Hepatocyte (in vitro differentiated cells): ENCODE results near the gene COQ4. TPM values are rescaled to one million over a fixed set of nuclear protein-coding genes. Genes with fewer than 3 reads are reported as not detected.

ENCODE experiments used
- DNase-seq: peaks from one replicate; pipeline ENCODE4 v3.0.0-alpha.2; 2016; ENCODE audit warnings: low spot score
- H2AFZ ChIP-seq: fragments of 200-600 bp; sonication (generic); 2 replicates; pipeline ENCODE4 v1.6.0; 2016; ENCODE audit warnings: antibody characterized with exemption, mild to moderate bottlenecking
- H3K27ac ChIP-seq: fragments of 200-600 bp; sonication (generic); 2 replicates; pipeline ENCODE4 v1.5.1; 2016; ENCODE audit warnings: mild to moderate bottlenecking
- H3K27me3 ChIP-seq: fragments of 200-600 bp; sonication (generic); 2 replicates; pipeline ENCODE4 v1.6.1; 2016
- H3K36me3 ChIP-seq: fragments of 200-600 bp; sonication (generic); replicated peaks from 2 replicates; pipeline ENCODE4 v1.5.1; 2016; ENCODE audit warnings: low read depth; ENCODE audit not compliant: insufficient read depth
- H3K4me1 ChIP-seq: fragments of 200-600 bp; sonication (generic); 2 replicates; pipeline ENCODE4 v1.5.1; 2016; ENCODE audit warnings: mild to moderate bottlenecking, moderate library complexity; ENCODE audit not compliant: insufficient read depth
- H3K4me2 ChIP-seq: fragments of 200-600 bp; sonication (generic); 2 replicates; pipeline ENCODE4 v1.6.0; 2016
- H3K4me3 ChIP-seq: fragments of 200-600 bp; sonication (generic); 2 replicates; pipeline ENCODE4 v1.5.1; 2016; ENCODE audit warnings: mild to moderate bottlenecking
- H3K79me2 ChIP-seq: fragments of 200-600 bp; sonication (generic); 2 replicates; pipeline ENCODE4 v1.6.0; 2017; ENCODE audit warnings: mild to moderate bottlenecking
- H3K9me2 ChIP-seq: fragments of 200-600 bp; sonication (generic); replicated peaks from 2 replicates; pipeline ENCODE4 v1.6.0; 2017; ENCODE audit warnings: mild to moderate bottlenecking; ENCODE audit not compliant: insufficient read depth
- H3K9me3 ChIP-seq: fragments of 200-600 bp; sonication (generic); 2 replicates; pipeline ENCODE4 v1.5.1; 2016; ENCODE audit warnings: low read depth, mild to moderate bottlenecking
- H4K20me1 ChIP-seq: fragments of 200-600 bp; sonication (generic); 2 replicates; pipeline ENCODE4 v1.6.0; 2016; ENCODE audit warnings: mild to moderate bottlenecking; ENCODE audit not compliant: insufficient read depth, poor library complexity, severe bottlenecking
- EZH2 ChIP-seq: fragments of 200-600 bp; sonication (generic); IDR thresholded peaks from 2 replicates; pipeline ENCODE4 v1.6.1; 2016; ENCODE audit warnings: antibody characterized with exemption, mild to moderate bottlenecking, borderline replicate concordance
- EZH2phosphoT487 ChIP-seq: fragments of 200-600 bp; sonication (generic); IDR thresholded peaks from one replicate; pipeline ENCODE4 v1.6.1; 2018; ENCODE audit warnings: antibody characterized with exemption, mild to moderate bottlenecking, low read depth, moderate library complexity; ENCODE audit not compliant: unreplicated experiment, severe bottlenecking
- WGBS: methylation state at CpG from one replicate; pipeline ENCODE4 v1.1.6; 2016; ENCODE audit warnings: low lambda C conversion rate; ENCODE audit errors: missing lambda C conversion rate; 5-methylcytosine and 5-hydroxymethylcytosine counted together
- polyA plus RNA-seq: library from polyadenylated mRNA; unstranded; fragments of >200 nt; fragmentation: Nextera tagmentation; extraction: Ambion mirVana; gene quantifications from 2 replicates; pipeline ENCODE4 v1.2.1, GENCODE V29; 2016
- total RNA-seq: library from RNA; depleted of rRNA; stranded (reverse); fragments of >200 nt; gene quantifications from 2 replicates; pipeline ENCODE4 v1.2.3, GENCODE V29; 2014
- TF ChIP-seq, protein P1 (sequence below): fragments of 200-600 bp; sonication (generic); IDR thresholded peaks from 2 replicates; pipeline ENCODE4 v1.5.1; 2016; ENCODE audit warnings: antibody characterized with exemption, mild to moderate bottlenecking; ENCODE audit not compliant: poor library complexity

Gene COQ4
- total RNA-seq (38.2 and 40.9 TPM in 2 replicates), polyA plus RNA-seq (35.2 and 42.8 TPM in 2 replicates)

DNA sequence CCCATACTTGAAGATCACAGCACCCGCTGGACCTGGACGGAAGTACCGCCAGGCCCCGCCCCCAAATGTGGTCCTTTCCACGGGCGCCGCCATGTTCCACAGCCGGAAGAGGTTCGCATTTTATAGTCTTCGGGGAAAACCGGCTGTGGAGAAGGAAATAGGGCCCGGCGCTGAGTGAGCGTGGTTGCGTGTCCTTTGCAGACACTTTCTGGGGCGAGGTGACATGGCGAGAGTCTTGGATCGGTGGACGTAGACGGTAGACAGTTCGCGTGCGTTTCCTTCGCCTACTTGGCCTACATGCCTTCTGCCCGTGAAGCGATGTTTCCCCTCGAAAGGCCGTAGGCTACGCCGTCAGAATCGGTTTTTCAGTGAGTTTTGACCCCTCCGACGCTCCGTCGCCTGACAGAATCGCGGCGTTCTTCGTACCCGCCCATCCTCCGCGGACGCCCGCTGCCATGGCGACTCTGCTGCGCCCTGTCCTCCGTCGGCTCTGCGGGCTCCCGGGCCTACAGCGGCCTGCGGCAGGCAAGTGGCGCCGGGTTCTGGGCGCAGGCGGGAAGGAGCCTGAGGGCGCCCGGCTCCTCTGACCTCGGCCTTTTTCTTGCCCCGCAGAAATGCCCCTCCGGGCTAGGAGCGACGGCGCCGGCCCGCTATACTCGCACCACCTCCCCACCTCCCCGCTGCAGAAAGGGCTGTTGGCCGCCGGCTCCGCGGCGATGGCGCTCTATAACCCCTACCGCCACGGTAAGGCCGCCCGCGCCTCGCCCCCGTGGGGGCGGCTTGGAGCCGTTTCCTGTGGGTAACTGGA, at the start of gene COQ4, which contains the start of gene TRUB2:
Gene COQ4, plus strand, starts transcription at position 436 of the 808 bp plus-strand sequence. Its CDS starts 20 bp downstream, at position 456.
Gene TRUB2, minus strand, starts transcription at position 44 of the 808 bp plus-strand sequence. Its CDS starts 39 bp downstream, at position 5.
- Histone ChIP-seq H3K4me1 (peaks cover 13% of the 10 kb centered on the region), H3K36me3 (no peaks in the 10 kb centered on the region), H3K4me3 (peak within 1 kb of the TSS; percentile 60), H3K79me2 (peaks cover 32% of the 10 kb centered on the region), H4K20me1 (peaks cover 5% of the 10 kb centered on the region), H3K27me3 (no peaks in the 10 kb centered on the region), H3K9me2 (no peaks in the 10 kb centered on the region), H3K4me2 (peak within 1 kb of the TSS; percentile 89), H2AFZ (peak within 1 kb of the TSS; percentile 77), H3K9me3 (no peaks in the 10 kb centered on the region), H3K27ac (peak within 1 kb of the TSS; percentile 93)
- no peak for TF ChIP-seq EZH2
- no peak for TF ChIP-seq EZH2phosphoT487
- TF ChIP-seq, protein P1, sequence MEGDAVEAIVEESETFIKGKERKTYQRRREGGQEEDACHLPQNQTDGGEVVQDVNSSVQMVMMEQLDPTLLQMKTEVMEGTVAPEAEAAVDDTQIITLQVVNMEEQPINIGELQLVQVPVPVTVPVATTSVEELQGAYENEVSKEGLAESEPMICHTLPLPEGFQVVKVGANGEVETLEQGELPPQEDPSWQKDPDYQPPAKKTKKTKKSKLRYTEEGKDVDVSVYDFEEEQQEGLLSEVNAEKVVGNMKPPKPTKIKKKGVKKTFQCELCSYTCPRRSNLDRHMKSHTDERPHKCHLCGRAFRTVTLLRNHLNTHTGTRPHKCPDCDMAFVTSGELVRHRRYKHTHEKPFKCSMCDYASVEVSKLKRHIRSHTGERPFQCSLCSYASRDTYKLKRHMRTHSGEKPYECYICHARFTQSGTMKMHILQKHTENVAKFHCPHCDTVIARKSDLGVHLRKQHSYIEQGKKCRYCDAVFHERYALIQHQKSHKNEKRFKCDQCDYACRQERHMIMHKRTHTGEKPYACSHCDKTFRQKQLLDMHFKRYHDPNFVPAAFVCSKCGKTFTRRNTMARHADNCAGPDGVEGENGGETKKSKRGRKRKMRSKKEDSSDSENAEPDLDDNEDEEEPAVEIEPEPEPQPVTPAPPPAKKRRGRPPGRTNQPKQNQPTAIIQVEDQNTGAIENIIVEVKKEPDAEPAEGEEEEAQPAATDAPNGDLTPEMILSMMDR: no peak
- DNase-seq: peak; percentile 97
- WGBS: under 1% methylated on average over 83 of the region's 83 CpGs

DNA sequence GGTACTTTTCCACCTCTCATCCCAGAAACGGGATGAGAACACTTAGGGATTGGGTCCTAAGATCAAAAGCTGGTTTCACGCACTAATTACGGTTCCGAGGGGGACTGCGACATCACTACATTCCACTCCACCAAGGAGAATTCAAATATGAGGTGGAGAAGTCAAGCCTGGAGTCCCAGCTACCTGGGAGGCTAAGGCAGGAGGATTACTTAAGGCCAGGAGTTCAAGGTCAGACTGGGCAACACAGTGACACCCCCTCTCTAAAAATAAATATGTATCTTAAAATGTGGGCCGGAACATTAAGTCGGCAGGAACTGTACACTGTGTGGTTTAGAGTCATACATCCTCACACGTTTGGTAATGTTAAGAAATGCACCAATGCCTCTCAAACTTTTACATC, 48.4 kb upstream of the COQ4 start:
- Histone ChIP-seq H2AFZ (no peak overlapping the region), H3K9me3 (no peaks in the 10 kb centered on the region), H3K27ac (peak overlapping the region; percentile 98), H3K4me2 (peak overlapping the region; percentile 94), H3K27me3 (no peaks in the 10 kb centered on the region), H3K4me1 (peaks cover 18% of the 10 kb centered on the region), H3K9me2 (no peaks in the 10 kb centered on the region), H3K4me3 (no peak overlapping the region), H3K36me3 (no peaks in the 10 kb centered on the region), H4K20me1 (peaks cover 6% of the 10 kb centered on the region), H3K79me2 (peaks cover 60% of the 10 kb centered on the region)
- TF ChIP-seq, protein P1: no peak
- no peak for TF ChIP-seq EZH2
- no peak for TF ChIP-seq EZH2phosphoT487
- 83% methylated on average over 8 of the region's 8 CpGs for WGBS
- no peak for DNase-seq

DNA sequence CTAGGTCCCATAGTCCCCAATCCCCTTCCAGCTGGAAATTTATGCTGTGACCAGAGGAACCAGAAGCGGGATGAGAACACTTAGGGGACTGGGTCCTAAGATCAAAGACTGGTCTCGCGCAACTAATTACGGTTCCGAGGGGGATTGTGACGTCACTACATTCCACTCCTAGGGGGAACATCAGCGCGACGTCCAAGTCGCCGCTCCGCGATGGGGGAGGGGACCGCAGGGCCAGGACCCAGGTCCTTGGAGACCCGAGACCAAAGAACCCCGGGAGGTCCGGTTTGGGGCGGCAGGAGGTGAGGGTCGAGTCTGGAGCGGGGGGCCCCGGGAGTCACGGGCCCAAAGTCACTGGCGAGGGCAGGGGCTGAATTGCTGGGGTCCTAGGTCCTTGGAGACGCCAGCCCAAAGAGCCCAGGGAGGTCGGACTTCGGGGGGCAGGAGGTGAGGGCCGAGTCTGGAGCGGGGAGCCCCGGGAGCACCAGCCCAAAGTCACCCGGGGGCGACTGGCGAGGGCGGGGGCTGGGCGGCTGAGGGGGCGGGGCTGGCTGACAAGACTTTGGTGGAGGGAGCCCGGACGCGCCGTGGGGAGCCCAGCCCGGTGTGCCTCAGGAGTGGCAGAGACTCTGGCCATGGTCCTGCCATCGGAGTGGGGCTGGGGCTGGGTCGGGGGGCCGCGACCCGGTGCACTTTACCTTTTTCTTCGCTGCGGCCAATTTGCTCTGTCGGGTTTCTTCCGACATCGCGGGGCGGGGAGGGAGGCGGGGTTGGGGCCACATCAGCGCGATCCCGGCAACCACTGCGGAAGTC, 47.2 kb upstream of the COQ4 start, which contains the start of gene GOLGA2:
Gene GOLGA2, minus strand, starts transcription at position 810 of the 810 bp plus-strand sequence. Its CDS starts 31 bp downstream, at position 779.
- H3K4me3 ChIP-seq: peak within 1 kb of the TSS; percentile 90
- no peaks in the 10 kb centered on the region for H3K9me2 ChIP-seq
- H3K4me1 ChIP-seq: peaks cover 18% of the 10 kb centered on the region
- no peaks in the 10 kb centered on the region for H3K9me3 ChIP-seq
- under 1% methylated on average over 26 of the region's 57 CpGs for WGBS
- H4K20me1 ChIP-seq: peaks cover 6% of the 10 kb centered on the region
- H3K27me3 ChIP-seq: no peaks in the 10 kb centered on the region
- no peaks in the 10 kb centered on the region for H3K36me3 ChIP-seq
- H3K79me2 ChIP-seq: peaks cover 58% of the 10 kb centered on the region
- peak; percentile 70 for DNase-seq
- peak within 1 kb of the TSS; percentile 98 for H3K27ac ChIP-seq
- no peak for TF ChIP-seq EZH2phosphoT487
- TF ChIP-seq, protein P1: no peak
- TF ChIP-seq EZH2: no peak
- H3K4me2 ChIP-seq: peak within 1 kb of the TSS; percentile 94
- H2AFZ ChIP-seq: peak within 1 kb of the TSS; percentile 51
